HEK293T (cell line): Measurements from ENCODE around the gene PLD1.

Experiments
- FOXA1 ChIP-seq: fragments of 450-650 bp; IDR thresholded peaks from 2 replicates; pipeline ENCODE4 v1.6.1; 2016; ENCODE audit warnings: mild to moderate bottlenecking
- FOXK2 ChIP-seq: fragments of 450-650 bp; IDR thresholded peaks from 2 replicates; pipeline ENCODE4 v1.6.1; 2016; ENCODE audit warnings: mild to moderate bottlenecking
- FOXM1 ChIP-seq: fragments of 450-650 bp; IDR thresholded peaks from 2 replicates; pipeline ENCODE4 v1.6.1; 2017; ENCODE audit warnings: mild to moderate bottlenecking, borderline replicate concordance
- HDGF ChIP-seq: fragments of 450-650 bp; IDR thresholded peaks from 2 replicates; pipeline ENCODE4 v1.6.1; 2017; ENCODE audit warnings: antibody characterized with exemption, borderline replicate concordance
- SP1 ChIP-seq: fragments of 450-650 bp; IDR thresholded peaks from 2 replicates; pipeline ENCODE4 v1.6.1; 2017
- SUZ12 ChIP-seq: fragments of 450-650 bp; IDR thresholded peaks from 2 replicates; pipeline ENCODE4 v1.6.1; 2016; ENCODE audit warnings: mild to moderate bottlenecking
- TARDBP ChIP-seq: fragments of 450-650 bp; IDR thresholded peaks from 2 replicates; pipeline ENCODE4 v1.6.1; 2016

DNA sequence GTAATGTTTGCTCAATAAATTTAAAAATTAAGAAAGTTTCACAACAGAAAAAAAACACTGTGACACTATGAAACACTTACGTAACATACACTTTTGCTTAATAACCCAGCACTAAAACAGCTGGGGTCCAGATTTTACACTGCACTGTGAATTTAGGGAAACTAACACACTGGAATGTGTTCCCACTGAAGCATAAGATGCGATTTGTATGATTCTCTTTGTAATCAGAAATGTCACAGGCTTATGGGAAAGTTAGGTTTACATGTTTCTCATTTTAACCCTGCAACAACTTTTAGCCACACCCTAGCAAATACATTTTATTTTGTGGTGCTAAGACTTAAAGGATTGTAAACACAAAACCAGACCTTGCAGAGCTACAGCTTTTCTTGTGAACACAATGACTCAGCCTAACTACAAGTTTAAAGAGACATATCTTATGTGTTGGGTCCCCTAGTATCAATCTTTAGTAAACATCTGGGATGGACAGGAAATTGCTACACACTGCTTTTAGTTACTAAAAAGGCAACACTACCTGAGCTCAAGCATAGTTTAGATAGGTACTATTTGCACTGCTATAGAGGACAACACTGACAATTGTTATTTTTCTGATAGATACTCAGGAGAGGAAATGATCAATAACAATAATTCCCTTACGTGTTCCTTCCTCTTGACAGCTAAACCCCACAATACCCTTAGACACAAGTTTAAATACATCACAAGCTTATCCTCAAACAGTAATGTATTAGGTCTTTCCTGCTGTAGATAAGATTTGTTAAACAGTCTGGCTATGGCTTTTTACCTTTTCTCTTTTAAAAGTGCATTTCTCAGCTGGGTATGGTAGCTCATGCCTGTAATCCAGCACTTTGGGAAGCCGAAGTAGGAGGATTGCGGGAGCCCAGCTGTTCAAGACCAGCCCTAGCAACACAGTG, 3.8 kb downstream of the PLD1 start:
- no peak for TF ChIP-seq TARDBP
- TF ChIP-seq FOXA1, result no peak
- TF ChIP-seq FOXM1, result no peak
- no peak for TF ChIP-seq HDGF
- TF ChIP-seq SP1, result no peak
- no peak for TF ChIP-seq SUZ12
- TF ChIP-seq FOXK2, result no peak
